IPS-NIHi11 (cell line): ENCODE measurements around the gene ACVR1B.
A peak's percentile ranks its signal among the peaks of the same experiment; 100 is the strongest.

Experiments used
- DNase-seq: peaks from one replicate; pipeline ENCODE4 v3.0.0; 2012; ENCODE audit warnings: mixed read lengths, low spot score

The ACVR1B gene

DNA sequence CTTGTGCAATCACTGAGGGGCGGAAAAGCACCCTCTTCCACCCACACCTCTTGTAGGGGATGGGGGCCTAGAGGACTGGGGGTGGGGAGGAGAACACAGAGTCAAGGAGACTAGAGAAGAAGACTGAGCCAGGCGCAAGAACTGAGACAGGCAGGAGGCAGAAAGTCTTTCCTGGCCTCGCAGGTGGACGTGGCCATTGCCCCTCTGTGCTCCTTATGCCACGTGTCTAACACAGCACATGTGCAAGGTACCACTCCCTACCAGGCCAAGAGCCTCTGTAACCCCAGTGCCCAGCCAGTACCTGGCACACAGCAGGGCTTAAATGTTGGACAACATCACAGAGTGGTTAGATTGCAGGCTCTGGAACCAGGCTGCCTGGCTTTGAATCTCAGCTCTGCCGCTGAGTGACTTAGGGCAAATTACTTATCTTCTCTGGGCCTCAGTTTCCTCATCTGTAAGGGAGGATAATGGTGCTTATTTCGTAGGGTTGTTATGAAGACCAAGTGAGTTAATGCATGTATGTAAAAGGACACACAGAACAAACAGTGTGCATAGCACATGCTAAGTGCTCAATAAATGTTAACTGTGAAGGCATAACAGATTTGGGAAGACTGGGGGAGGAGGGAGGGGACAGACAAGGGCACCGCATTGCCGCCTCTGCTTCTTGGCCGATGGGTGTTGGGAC lies 53.9 kb downstream of the ACVR1B start:
- no peak for DNase-seq

DNA sequence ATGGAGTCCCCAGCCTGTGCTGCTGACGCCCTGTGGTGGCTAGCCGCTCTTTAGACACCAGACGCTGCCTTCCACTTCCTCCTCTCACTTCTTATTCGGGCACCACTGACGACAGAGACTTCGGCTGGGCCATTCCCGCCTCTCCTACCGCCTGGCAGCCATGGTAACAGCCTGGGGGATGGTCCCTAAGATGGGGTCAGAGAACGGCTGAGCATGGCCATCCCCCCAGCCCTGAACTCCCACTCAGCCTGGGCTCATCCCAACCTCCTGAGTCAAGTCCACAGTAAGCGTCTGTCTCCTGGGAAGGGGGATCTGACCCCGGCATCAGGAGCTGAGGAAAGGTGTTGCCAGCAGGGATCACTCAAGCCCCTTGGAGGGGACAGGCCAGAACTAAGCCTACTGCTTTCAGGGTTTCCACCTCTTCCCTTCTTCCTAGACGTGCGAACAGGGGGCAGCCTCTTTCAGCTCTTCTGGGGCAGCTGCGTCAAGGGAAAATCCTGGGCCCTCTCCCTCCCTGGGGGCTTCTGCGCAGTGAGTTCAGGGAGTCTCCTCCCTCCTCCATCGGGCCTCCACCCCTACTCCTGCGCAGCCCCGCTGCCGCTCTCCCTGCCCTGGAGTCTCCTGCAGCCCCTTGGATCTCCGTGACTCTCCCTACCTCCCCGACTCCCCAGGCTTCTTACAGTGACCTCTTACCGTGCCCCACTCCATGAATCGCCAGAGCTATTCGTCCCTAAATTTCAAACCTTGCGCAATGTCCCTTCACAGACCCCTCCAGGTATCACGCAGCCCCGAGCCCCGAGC lies 54.6 kb downstream of the ACVR1B start:
- DNase-seq = peak; percentile 50

- peak; percentile 87 for DNase-seq
Observed at GRCh38 chr12:52006726-52007157, 55.2 kb downstream of the ACVR1B start, which contains the start of gene TAMALIN. Gene TAMALIN (plus strand): TSS chr12:52006946. CDS start chr12:52007020, 74 bp downstream.

DNA sequence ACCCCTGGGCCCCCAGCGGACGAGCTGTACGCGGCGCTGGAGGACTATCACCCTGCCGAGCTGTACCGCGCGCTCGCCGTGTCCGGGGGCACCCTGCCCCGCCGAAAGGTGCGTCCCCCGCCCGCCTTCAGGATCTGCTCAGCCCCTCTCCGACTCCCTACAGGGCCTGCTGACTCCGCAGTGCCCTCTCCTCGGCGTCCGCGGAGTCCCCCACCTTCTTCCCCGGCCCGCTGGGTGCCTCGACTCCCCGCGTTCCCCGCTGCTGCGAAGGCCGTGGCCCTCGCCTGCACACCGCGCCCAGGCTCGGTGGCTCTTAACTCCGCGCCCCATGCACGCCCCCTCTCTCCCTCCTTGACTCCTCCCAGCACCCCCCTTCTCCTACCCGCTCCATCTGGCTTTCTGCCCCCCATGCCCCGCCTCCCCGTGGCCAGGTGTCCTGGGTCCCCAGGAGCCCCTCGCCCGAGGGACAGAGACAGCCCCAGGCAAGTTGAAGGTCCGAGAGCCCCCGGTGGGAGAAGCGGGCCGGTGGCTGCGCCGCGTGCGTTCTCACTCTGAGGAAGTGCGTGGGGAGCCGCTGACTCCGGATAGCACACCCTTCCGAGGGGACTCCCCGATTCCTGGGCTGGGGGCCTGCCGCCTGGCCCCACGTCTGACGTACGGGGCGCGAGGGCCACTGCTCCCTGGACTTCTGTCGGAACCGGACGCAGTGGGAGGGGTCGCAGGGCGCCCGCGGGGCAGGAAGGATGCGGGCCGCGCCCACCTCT lies 55.8 kb downstream of the ACVR1B start:
- peak; percentile 43 for DNase-seq

GRCh38 chr12:52007982-52008510 lies 56.5 kb downstream of the ACVR1B start:
- DNase-seq = no peak

GRCh38 chr12:52009081-52009751 lies 57.7 kb downstream of the ACVR1B start:
- no peak for DNase-seq

DNA sequence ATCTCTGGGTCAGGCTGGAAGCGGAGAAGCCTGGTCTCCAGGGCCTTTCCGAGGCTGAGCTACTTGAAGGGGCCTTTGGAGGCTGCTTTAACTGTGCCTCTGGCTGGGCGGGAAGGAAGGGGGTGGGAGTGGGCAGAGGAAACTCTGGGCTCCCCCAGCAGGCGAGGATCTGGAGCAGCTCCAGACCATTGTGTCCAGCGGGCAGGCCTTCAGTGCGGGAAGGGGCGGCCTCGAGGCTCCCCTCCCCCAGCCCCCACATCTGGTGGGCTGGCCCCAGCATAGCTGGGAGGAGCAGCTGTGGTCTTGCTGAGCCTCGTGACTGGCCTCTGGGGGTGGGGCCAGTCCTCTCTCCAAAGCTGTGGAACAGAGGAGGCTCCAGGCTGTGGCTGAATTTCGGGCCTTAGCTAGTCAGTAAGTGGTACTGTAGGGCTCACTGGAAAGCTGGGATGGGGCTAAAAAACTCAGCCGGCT lies 58.7 kb downstream of the ACVR1B start:
- peak; percentile 90 for DNase-seq

GRCh38 chr12:52010692-52011601 lies 59.4 kb downstream of the ACVR1B start:
- no peak for DNase-seq

GRCh38 chr12:52011602-52012214 lies 60.2 kb downstream of the ACVR1B start:
- no peak for DNase-seq

GRCh38 chr12:52013626-52014310 lies 62.3 kb downstream of the ACVR1B start:
- no peak for DNase-seq

DNA sequence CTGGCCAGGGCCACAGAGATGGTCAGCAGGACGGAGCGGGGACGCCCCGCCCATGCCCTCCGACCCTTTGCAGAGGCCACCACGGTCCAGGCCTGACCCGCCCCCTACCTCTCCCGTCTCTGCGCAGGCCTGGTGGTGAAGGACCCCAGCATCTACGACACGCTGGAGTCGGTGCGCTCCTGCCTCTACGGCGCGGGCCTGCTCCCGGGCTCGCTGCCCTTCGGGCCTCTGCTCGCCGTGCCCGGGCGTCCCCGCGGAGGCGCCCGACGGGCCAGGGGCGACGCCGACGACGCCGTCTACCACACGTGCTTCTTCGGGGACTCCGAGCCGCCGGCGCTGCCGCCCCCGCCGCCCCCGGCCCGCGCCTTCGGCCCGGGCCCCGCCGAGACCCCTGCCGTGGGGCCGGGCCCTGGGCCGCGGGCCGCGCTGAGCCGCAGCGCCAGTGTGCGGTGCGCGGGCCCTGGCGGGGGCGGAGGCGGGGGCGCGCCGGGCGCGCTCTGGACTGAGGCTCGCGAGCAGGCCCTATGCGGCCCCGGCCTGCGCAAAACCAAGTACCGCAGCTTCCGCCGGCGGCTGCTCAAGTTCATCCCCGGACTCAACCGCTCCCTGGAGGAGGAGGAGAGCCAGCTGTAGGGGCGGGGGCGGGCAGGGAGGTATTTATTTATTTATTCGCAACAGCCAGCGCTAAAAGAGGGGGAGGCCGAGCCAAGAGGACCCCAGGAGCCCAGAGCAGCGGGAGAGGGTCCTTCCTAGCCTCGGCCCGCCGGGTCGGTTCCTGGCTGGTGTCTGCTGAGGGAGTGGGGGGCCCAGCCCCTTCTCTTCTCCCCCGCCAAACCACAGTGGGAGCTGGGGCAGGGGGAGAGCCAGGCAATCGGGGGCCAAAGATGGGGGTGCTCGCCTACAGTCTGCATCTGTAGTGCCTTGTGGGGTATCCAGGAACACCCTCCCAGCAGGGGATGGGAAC lies 63.4 kb downstream of the ACVR1B start:
- DNase-seq = peak; percentile 79

DNA sequence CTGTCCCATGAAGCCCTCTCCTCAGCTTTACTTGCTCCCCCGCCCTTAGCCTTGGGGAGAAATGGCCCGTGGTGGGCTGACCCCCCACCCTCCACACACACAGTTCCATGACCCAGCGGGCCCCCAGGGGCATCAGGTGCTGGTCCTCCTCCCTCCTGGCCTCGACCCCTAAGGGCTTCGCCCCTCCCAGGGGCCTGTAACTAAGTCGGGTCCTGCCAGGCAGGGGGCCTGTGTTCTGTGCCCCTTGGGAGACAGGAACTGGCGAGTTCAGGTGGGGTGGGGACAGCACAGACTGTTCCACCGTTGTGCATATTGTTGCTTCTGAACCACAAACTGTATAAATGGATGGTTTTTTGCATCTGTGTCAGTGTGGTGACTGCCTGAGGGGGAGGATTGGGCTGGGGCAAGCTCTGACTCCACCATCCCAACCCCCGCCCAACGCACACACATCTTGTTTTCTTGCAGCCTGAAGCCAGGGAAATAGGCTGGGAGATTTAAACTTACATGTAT lies 64.1 kb downstream of the ACVR1B start:
- no peak for DNase-seq

- no peak for DNase-seq
Observed at GRCh38 chr12:52018433-52019112, 67.1 kb downstream of the ACVR1B start.

DNA sequence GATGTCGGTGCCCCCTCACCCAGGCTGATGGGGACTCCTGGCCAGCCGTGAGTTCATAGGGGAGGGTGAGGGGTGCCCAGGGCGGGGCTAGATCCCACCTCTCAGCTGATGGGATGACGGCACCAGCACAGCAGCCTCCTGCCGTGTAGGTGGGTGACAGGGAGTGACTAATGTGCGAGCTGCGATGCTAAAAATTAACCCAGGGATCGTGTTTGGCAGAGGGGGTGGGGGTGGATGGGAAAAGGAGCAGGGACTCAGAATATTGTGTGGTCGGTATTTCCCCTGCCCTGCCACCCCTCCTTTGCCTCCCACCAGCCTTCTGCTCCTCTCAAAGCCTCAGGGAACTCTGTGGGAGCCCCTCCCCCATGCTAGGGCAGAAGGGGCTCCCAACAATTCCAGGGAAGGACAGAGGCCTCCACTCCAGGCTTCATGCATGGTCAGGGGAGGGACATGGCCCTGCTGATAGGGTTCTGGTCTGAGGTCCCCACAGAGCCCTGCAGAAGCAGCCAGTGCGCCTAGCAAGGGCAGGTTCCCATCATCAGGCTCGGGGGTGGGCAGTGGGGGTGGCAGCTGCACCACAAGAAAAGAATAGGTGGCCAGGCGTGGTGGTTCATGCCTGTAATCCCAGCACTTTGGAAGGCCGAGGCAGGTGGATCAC lies 67.7 kb downstream of the ACVR1B start:
- DNase-seq = no peak

DNA sequence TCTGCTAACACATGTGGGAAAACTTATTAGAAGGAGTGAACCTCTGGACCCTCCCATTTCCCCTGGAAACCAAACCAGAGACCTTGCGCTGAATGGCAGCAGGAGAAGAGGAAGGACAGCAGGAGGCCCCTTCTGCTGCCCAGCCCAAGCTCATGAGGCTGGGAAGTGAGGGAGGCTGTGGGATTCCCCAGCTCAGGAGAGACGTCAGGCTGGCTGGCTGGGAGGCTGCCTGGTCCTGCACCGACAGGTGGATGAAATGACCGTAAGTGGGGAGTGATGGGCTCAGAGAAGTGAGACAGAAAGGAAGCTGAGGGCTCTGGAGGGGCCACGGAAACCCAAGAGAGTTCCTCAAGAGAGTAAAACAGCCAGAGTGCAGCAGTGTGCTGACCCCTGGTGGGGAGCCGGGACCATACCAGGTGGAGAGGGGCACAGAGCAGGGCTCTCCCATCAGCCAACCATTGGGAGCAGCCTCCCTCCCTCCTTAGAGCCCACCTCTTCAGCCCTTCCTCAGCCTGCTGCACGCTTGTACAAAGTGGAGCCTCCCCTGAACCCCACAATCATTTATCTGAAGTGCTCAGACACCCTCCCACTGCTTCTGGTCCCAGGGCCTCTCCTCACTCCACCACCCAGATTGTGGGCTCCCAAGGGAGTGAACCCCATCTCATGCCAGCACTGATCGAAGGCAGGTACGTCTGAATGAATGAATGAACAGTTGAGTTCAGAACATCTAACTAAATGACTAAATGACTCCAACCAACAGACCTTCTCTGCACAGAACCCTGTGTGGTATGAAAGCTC lies 69.2 kb downstream of the ACVR1B start:
- DNase-seq = peak; percentile 73

DNA sequence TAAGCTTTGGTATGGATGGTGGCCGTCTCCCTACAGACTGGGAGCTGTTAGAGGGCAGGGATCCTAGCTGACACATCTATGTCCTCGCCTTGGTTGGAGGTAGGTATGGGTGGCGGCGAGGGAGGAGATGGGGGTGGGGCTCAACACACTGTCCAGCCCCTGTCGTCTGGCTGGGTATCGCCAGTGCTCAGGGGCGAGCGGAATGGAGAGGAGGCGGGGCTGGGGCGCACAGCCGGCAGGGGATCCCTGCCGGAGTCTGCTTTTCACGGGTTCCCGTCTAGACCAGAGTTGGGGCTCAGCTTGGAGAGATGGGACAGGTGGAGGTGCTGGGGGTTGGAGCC lies 71.3 kb downstream of the ACVR1B start:
- DNase-seq = peak; percentile 61
